Neutrophil (primary cell): Measurements from ENCODE around the gene ARPC4.

ENCODE experiments used
- H3K27ac ChIP-seq: fragments of 200-600 bp; sonication (generic); 2 replicates; pipeline ENCODE4 v1.5.1; 2016; ENCODE audit warnings: mild to moderate bottlenecking, moderate library complexity
- H3K27me3 ChIP-seq: fragments of 200-600 bp; sonication (generic); 2 replicates; pipeline ENCODE4 v1.6.0; 2016; ENCODE audit warnings: mild to moderate bottlenecking
- H3K36me3 ChIP-seq: fragments of 200-600 bp; sonication (generic); 2 replicates; pipeline ENCODE4 v1.5.1; 2017
- H3K4me1 ChIP-seq, 2 experiments: fragments of 200-600 bp in 1 of 2; sonication (generic) in 1 of 2; 1 replicate in 1 of 2; 2 replicates in 1 of 2; pipeline versions ENCODE4 v1.5.1 to v1.6.1; 2013 to 2016; ENCODE audit warnings: low read depth in 1 of 2, low read length in 1 of 2, mild to moderate bottlenecking in 1 of 2, moderate library complexity in 1 of 2; ENCODE audit not compliant: control insufficient read depth in 1 of 2, insufficient read depth in 1 of 2
- H3K4me3 ChIP-seq, 2 experiments: fragments of 200-600 bp in 1 of 2; sonication (generic) in 1 of 2; 1 replicate in 1 of 2; 2 replicates in 1 of 2; pipeline ENCODE4 v1.5.1; 2013 to 2016; ENCODE audit warnings: low read depth in 1 of 2, low read length in 1 of 2, mild to moderate bottlenecking in 1 of 2, moderate library complexity in 1 of 2
- H3K9me3 ChIP-seq: fragments of 200-600 bp; sonication (generic); 2 replicates; pipeline ENCODE4 v1.5.1; 2016
- TF ChIP-seq, protein P1 (sequence below): fragments of 200-600 bp; sonication (generic); IDR thresholded peaks from 2 replicates; pipeline ENCODE4 v1.5.1; 2016; ENCODE audit warnings: antibody characterized with exemption

Gene ARPC4

DNA sequence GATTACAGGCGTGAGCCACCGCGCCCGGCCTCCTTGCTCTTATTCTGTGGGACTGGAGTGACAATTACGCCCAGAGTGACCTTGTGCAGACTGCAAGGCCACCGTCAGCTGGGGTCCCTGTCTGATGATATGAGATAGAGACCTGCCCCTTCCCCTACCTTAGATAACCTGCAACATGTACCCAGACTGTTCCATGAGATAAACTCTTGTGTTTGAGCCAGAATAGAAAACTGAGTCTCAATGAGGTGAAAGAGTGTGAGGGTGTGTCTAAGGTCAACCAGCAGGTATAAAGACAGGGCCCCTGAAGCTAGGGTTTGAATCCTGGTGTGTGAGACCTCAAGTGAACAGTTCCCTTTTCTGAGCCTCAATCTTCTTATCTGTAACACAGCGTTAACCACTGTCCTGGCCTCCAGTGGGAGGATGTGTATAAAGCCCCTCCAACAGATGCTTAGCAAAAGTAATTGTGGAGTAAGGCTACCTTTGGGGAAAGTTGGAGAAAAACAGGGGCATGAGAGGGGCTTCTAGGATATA, 6.6 kb upstream of the ARPC4 start:
- no peaks in the 10 kb centered on the region for H3K27me3 ChIP-seq
- H3K36me3 ChIP-seq = peaks cover 83% of the 10 kb centered on the region
- no peaks in the 10 kb centered on the region for H3K9me3 ChIP-seq
- H3K27ac ChIP-seq = peak overlapping the region; percentile 47
- H3K4me3 ChIP-seq = no peak overlapping the region
- peaks cover 28 to 29% of the 10 kb centered on the region in 2 experiments for H3K4me1 ChIP-seq
- TF ChIP-seq, protein P1, sequence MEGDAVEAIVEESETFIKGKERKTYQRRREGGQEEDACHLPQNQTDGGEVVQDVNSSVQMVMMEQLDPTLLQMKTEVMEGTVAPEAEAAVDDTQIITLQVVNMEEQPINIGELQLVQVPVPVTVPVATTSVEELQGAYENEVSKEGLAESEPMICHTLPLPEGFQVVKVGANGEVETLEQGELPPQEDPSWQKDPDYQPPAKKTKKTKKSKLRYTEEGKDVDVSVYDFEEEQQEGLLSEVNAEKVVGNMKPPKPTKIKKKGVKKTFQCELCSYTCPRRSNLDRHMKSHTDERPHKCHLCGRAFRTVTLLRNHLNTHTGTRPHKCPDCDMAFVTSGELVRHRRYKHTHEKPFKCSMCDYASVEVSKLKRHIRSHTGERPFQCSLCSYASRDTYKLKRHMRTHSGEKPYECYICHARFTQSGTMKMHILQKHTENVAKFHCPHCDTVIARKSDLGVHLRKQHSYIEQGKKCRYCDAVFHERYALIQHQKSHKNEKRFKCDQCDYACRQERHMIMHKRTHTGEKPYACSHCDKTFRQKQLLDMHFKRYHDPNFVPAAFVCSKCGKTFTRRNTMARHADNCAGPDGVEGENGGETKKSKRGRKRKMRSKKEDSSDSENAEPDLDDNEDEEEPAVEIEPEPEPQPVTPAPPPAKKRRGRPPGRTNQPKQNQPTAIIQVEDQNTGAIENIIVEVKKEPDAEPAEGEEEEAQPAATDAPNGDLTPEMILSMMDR = no peak

DNA sequence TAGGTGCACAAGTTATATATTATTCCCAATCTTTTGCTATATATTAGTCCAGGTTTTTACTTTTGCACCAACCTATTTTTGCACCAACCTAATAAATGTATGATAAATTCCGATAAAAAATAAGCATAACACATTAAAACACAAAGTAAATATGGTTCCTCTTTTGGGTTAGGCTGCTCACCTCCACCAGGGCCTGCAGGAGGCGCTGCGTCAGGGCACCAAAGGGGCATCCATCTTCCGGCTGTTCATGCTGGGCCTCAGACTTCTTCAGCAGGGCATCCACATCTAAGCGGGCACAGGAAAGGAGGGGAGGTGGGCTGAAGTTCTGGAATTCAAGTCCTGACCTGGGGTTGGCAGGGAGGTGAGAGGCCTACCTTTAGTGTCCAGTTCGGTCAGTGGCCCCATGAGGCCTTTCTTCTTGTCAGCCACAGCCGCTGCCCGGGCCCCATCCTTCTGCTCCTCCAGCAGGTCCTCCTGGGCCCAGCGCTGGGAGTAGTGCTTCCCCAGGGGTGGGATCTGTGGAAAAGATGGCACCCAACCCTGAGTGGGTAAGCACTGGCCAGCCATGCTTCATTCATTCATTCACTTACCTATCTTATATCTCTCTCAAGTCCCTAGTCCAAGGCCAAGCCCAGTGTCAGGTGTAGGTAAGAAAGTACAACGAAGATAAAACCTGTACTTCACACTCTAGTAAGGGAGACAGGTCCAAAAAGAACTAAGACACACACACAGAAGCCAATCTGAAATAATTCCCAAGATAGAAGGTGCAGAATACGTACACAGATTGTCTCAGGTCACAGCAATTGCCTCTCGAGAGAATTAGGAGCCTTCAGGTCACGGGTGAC, 5.8 kb upstream of the ARPC4 start:
- Histone ChIP-seq H3K27ac (peak overlapping the region; percentile 47), H3K27me3 (no peaks in the 10 kb centered on the region)

DNA sequence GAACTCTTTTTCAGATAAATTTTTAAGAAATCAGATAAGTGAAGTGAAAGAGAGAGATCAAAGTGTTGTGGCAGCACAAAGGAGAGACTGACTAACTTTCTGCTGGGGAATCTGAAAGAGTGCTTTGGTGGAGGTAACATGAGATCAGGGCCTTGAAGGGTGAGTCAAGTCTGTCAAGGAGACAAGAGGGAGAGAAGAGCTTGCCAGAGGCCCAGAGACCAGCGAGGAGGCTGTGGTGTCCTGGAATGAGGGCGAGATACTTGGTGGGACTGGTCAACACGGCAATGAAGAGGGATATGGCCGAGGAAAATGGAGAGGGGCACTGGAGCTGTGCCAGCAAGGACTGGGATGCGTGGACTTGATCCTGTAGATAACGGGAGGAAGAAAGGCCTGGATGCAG, 5.2 kb upstream of the ARPC4 start:
- Histone ChIP-seq H3K27ac (peak overlapping the region; percentile 47), H3K27me3 (no peaks in the 10 kb centered on the region), H3K9me3 (no peaks in the 10 kb centered on the region), H3K4me3 (no peak overlapping the region), H3K36me3 (peaks cover 79% of the 10 kb centered on the region), H3K4me1 (peaks cover 21 to 23% of the 10 kb centered on the region in 2 experiments)
- TF ChIP-seq, protein P1 = no peak

More for the DNA sequence above, 5.8 kb upstream of the ARPC4 start:
- Histone ChIP-seq H3K4me3 (no peak overlapping the region), H3K36me3 (peaks cover 80% of the 10 kb centered on the region), H3K4me1 (peaks cover 27 to 29% of the 10 kb centered on the region in 2 experiments), H3K9me3 (no peaks in the 10 kb centered on the region)
- TF ChIP-seq, protein P1 = peak; percentile 58

DNA sequence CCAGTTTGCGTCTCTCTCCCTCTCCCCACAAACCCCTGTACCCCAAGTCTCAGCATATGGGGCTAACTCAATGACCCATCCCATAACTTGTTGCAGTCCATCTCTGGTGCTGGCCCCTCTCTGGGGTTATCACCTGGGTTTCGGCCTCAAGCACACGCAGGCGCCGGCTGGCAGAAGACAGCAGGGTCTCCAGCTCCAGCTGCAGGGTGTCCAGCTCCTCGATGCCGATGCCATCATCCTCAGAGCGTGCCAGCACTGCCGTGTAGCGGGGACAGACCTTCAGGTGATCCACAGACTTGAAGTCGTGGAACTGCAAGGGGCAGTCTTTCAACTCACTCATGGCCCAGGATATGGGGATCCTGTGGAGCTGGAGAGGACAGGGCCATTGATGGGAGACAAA, 1.8 kb upstream of the ARPC4 start:
- Histone ChIP-seq H3K27ac (peak overlapping the region; percentile 99), H3K36me3 (peaks cover 58% of the 10 kb centered on the region), H3K27me3 (no peaks in the 10 kb centered on the region), H3K4me1 (peaks cover 47 to 48% of the 10 kb centered on the region in 2 experiments), H3K4me3 (peak overlapping the region in 1 of 2 experiments; percentile 88), H3K9me3 (no peaks in the 10 kb centered on the region)
- TF ChIP-seq, protein P1 = no peak

DNA sequence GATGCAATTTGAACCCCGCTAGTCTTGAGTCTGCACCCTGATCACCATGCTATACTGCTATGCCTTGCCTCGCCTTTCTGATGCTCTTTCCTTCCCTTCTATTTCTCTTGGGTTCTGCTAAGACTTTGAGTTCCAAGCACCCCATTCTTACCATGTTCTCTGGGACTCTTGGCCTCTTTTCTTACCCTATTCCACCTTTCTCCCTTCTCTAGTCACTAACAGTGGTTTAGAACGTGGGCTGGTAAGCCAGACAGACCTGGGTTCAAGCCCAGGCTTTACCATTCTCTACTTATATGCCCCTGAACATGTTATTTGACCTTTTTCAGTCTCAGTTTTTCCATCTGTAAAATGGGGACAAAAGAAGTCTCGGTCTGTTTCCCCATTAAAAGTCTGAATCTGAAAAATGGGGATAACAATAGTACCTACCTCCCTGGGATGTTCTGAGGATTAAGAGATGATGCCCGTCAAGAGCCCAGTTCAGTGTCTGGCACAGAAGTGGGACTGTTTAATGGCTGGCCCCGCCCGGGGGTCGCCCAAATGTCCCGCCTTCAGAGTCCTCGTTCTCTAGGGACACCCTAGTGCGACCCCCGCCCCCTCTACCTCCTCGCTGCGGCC, 985 bp upstream of the ARPC4 start:
- TF ChIP-seq, protein P1 = no peak
- H3K4me1 ChIP-seq = peaks cover 47 to 48% of the 10 kb centered on the region in 2 experiments
- H3K27ac ChIP-seq = peak overlapping the region; percentile 99
- peaks cover 56% of the 10 kb centered on the region for H3K36me3 ChIP-seq
- H3K4me3 ChIP-seq = peak overlapping the region; percentile 87 to 88
- no peaks in the 10 kb centered on the region for H3K9me3 ChIP-seq
- no peaks in the 10 kb centered on the region for H3K27me3 ChIP-seq
